ENCODE results near the gene STX1A.

- TF ChIP-seq ZBTB3 (CRISPR knock-in tag; IDR thresholded peaks at IDR 0.05; ENCODE audit: borderline replicate concordance, low read depth), result no peak
- no peak for TF ChIP-seq ARNT (IDR thresholded peaks at IDR 0.05)
- no peak for TF ChIP-seq MAFG (CRISPR knock-in tag; IDR thresholded peaks at IDR 0.05)
- no peak for TF ChIP-seq ZNF672 (CRISPR knock-in tag; IDR thresholded peaks at IDR 0.05)
- TF ChIP-seq, protein P1, sequence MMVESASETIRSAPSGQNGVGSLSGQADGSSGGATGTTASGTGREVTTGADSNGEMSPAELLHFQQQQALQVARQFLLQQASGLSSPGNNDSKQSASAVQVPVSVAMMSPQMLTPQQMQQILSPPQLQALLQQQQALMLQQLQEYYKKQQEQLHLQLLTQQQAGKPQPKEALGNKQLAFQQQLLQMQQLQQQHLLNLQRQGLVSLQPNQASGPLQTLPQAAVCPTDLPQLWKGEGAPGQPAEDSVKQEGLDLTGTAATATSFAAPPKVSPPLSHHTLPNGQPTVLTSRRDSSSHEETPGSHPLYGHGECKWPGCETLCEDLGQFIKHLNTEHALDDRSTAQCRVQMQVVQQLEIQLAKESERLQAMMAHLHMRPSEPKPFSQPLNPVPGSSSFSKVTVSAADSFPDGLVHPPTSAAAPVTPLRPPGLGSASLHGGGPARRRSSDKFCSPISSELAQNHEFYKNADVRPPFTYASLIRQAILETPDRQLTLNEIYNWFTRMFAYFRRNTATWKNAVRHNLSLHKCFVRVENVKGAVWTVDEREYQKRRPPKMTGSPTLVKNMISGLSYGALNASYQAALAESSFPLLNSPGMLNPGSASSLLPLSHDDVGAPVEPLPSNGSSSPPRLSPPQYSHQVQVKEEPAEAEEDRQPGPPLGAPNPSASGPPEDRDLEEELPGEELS (CRISPR knock-in tag; IDR thresholded peaks at IDR 0.05), result no peak
- TF ChIP-seq CTCF (CRISPR knock-in tag; IDR thresholded peaks at IDR 0.05), result no peak
- 0 out of 2 replicates have a peak, but pooled peaks have one; percentile 32 for TF ChIP-seq GMEB1 (CRISPR knock-in tag; IDR thresholded peaks at IDR 0.05; ENCODE audit: borderline replicate concordance)
- peak; percentile 50; the same call in 1 of the 2 replicates for TF ChIP-seq MTA1 (CRISPR knock-in tag; IDR thresholded peaks at IDR 0.05; ENCODE audit: borderline replicate concordance)
- TF ChIP-seq ISX (CRISPR knock-in tag; conservative IDR thresholded peaks at IDR 0.05), result no peak
- TF ChIP-seq KDM5A (IDR thresholded peaks at IDR 0.05; ENCODE audit: borderline replicate concordance, low read length), result peak; percentile 46; the same call in 1 of the 2 replicates
- TF ChIP-seq ZMAT5 (CRISPR knock-in tag; IDR thresholded peaks at IDR 0.05; ENCODE audit: borderline replicate concordance, low read depth), result no peak
These were observed 23.5 kb upstream of the STX1A start for GRCh38 chr7:73742753-73743641.
